ENCODE measurements around the gene TARS1. TPM values are rescaled to one million over a fixed set of nuclear protein-coding genes. Genes with fewer than 3 reads are reported as not detected.

The TARS1 gene
- total and polyA plus RNA-seq, 2 of the 8 experiments (the other 6 are each of a cell fraction or from before 2014, with no cell fraction given) = 94.4 to 445 TPM

GRCh38 chr5:33425314-33425713 is 15.5 kb upstream of the TARS1 start:
- Histone ChIP-seq H3K36me3 (ENCODE audit: control insufficient read depth in 2 of 4, insufficient read depth in 4 of 4, low read length in 3 of 4) (no peaks in the 10 kb centered on the region), H3K79me2 (ENCODE audit: control insufficient read depth in 1 of 2, insufficient read depth in 2 of 2, low read length in 2 of 2) (no peaks in the 10 kb centered on the region), H2BK12ac (ENCODE audit: low read depth, low read length) (no peak overlapping the region), H3K56ac (replicated peaks; ENCODE audit: insufficient read length, low read depth, low read length) (no peak overlapping the region), H3K4me2 (ENCODE audit: insufficient read depth in 1 of 2, low read depth in 2 of 2, low read length in 2 of 2) (no peak overlapping the region), H3K23ac (ENCODE audit: insufficient read length) (no peak overlapping the region), H3K79me1 (ENCODE audit: low read depth, low read length) (no peaks in the 10 kb centered on the region), H3K4me1 (replicated peaks in 1 of 4; ENCODE audit: control insufficient read depth in 3 of 4, insufficient read depth in 4 of 4, low read length in 3 of 4) (no peaks in the 10 kb centered on the region), H3K9me3 (ENCODE audit: insufficient read depth in 2 of 2, low read depth in 1 of 2, low read length in 1 of 2) (no peaks in the 10 kb centered on the region), H3K9ac (replicated peaks in 1 of 4; ENCODE audit: extremely low read depth in 1 of 4, low read depth in 3 of 4, low read length in 3 of 4) (no peak overlapping the region), H3K14ac (ENCODE audit: insufficient read length) (no peak overlapping the region), H2BK5ac (ENCODE audit: low read depth, low read length) (no peak overlapping the region), H3K4ac (replicated peaks; ENCODE audit: insufficient read length, low read depth, low read length) (no peak overlapping the region), H4K20me1 (replicated peaks in 1 of 2; ENCODE audit: control insufficient read depth in 1 of 2, insufficient read depth in 2 of 2, low read length in 2 of 2) (no peaks in the 10 kb centered on the region), H2AK5ac (ENCODE audit: low read depth, low read length) (no peak overlapping the region), H3K4me3 (ENCODE audit: extremely low read depth in 1 of 4, insufficient read depth in 2 of 4, low read depth in 3 of 4, low read length in 4 of 4) (no peak overlapping the region), H3K27ac (ENCODE audit: low read depth, low read length) (no peak overlapping the region), H2BK20ac (ENCODE audit: low read length) (no peak overlapping the region), H4K8ac (ENCODE audit: extremely low read depth, insufficient read depth, low read length) (no peak overlapping the region), H2BK15ac (ENCODE audit: low read length) (no peak overlapping the region), H3K18ac (ENCODE audit: extremely low read depth, low read length) (no peak overlapping the region), H2BK120ac (replicated peaks; ENCODE audit: low read depth, low read length) (no peak overlapping the region), H2AFZ (ENCODE audit: low read length) (no peak overlapping the region), H4K5ac (ENCODE audit: insufficient read length, low read depth, low read length) (no peak overlapping the region), H4K91ac (replicated peaks; ENCODE audit: insufficient read length, low read length) (no peak overlapping the region), H3K27me3 (replicated peaks in 1 of 4; ENCODE audit: control insufficient read depth in 3 of 4, extremely low read depth in 1 of 4, insufficient read depth in 3 of 4, low read length in 3 of 4) (no peaks in the 10 kb centered on the region), H3K23me2 (ENCODE audit: low read depth, low read length) (no peaks in the 10 kb centered on the region)
- TF ChIP-seq KDM5A (IDR thresholded peaks at IDR 0.05; ENCODE audit: low read length) (no peak), CREB1 (IDR thresholded peaks at IDR 0.05) (no peak), CBX5 (IDR thresholded peaks at IDR 0.05; ENCODE audit: low read depth, low read length) (no peak), TEAD4 (IDR thresholded peaks at IDR 0.05; ENCODE audit: low read depth, low read length) (no peak)
- 84% methylated on average over 2 of the region's 2 CpGs; no CpG with 5 or more reads in 1 of the 2 experiments for WGBS, 2 experiments (ENCODE audit: extremely low coverage in 1 of 2, insufficient coverage in 1 of 2, insufficient read length in 1 of 2, insufficient replicate concordance in 2 of 2, low coverage in 1 of 2, low lambda C conversion rate in 2 of 2, missing lambda C conversion rate in 1 of 2)
- DNase-seq (ENCODE audit: low read depth in 1 of 2, low spot score in 2 of 2) (no peak), FAIRE-seq (no peak)
- ChIA-PET POLR2A (ENCODE audit: partially characterized antibody) (interaction anchor here (2.2 kb wide), 1 partner anchor 13 kb away, joined by 5 read pairs; no protein-coding TSS in a partner anchor), CTCF (ENCODE audit: partially characterized antibody) (interaction anchor here (1.0 kb wide), 1 partner anchor 936 kb away, joined by 4 read pairs; no protein-coding TSS in a partner anchor)
